Measurements from ENCODE around the gene NUP35. TPM values are rescaled to one million over a fixed set of nuclear protein-coding genes. Genes with fewer than 3 reads are reported as not detected.

Gene NUP35
- total and polyA plus RNA-seq, 2 of the 8 experiments (the other 6 are each of a cell fraction or from before 2014, with no cell fraction given) = 30.7 to 48.7 TPM

- Histone ChIP-seq H3K56ac (replicated peaks; ENCODE audit: insufficient read length, low read depth, low read length) (no peak overlapping the region), H3K4ac (replicated peaks; ENCODE audit: insufficient read length, low read depth, low read length) (no peak overlapping the region), H3K9ac (replicated peaks in 1 of 4; ENCODE audit: extremely low read depth in 1 of 4, low read depth in 3 of 4, low read length in 3 of 4) (no peak overlapping the region), H3K4me2 (ENCODE audit: insufficient read depth in 1 of 2, low read depth in 2 of 2, low read length in 2 of 2) (no peak overlapping the region), H4K91ac (replicated peaks; ENCODE audit: insufficient read length, low read length) (no peak overlapping the region), H3K4me1 (replicated peaks in 1 of 4; ENCODE audit: control insufficient read depth in 3 of 4, insufficient read depth in 4 of 4, low read length in 3 of 4) (peaks cover 0 to 2% (median 0%) of the 10 kb centered on the region in 4 experiments; a peak in 2 of 7 replicates), H2BK120ac (replicated peaks; ENCODE audit: low read depth, low read length) (no peak overlapping the region), H3K23ac (ENCODE audit: insufficient read length) (no peak overlapping the region), H3K27ac (ENCODE audit: low read depth, low read length) (no peak overlapping the region), H3K9me3 (ENCODE audit: insufficient read depth in 2 of 2, low read depth in 1 of 2, low read length in 1 of 2) (no peaks in the 10 kb centered on the region), H3K27me3 (replicated peaks in 1 of 4; ENCODE audit: control insufficient read depth in 3 of 4, extremely low read depth in 1 of 4, insufficient read depth in 3 of 4, low read length in 3 of 4) (no peaks in the 10 kb centered on the region), H3K4me3 (ENCODE audit: extremely low read depth in 1 of 4, insufficient read depth in 2 of 4, low read depth in 3 of 4, low read length in 4 of 4) (no peak overlapping the region), H2AFZ (ENCODE audit: low read length) (no peak overlapping the region), H2AK5ac (ENCODE audit: low read depth, low read length) (no peak overlapping the region), H4K8ac (ENCODE audit: extremely low read depth, insufficient read depth, low read length) (no peak overlapping the region), H2BK20ac (ENCODE audit: low read length) (no peak overlapping the region), H3K79me2 (ENCODE audit: control insufficient read depth in 1 of 2, insufficient read depth in 2 of 2, low read length in 2 of 2) (peaks cover 0 to 38% of the 10 kb centered on the region in 2 experiments; a peak in 2 of 4 replicates), H2BK5ac (ENCODE audit: low read depth, low read length) (no peak overlapping the region; the same call in 1 of the 2 replicates), H4K20me1 (replicated peaks in 1 of 2; ENCODE audit: control insufficient read depth in 1 of 2, insufficient read depth in 2 of 2, low read length in 2 of 2) (peaks cover 0 to 5% of the 10 kb centered on the region in 2 experiments), H4K5ac (ENCODE audit: insufficient read length, low read depth, low read length) (no peak overlapping the region), H3K36me3 (ENCODE audit: control insufficient read depth in 2 of 4, insufficient read depth in 4 of 4, low read length in 3 of 4) (no peaks in the 10 kb centered on the region; a peak in 1 of 8 replicates), H3K18ac (ENCODE audit: extremely low read depth, low read length) (no peak overlapping the region), H3K14ac (ENCODE audit: insufficient read length) (no peak overlapping the region), H3K23me2 (ENCODE audit: low read depth, low read length) (no peaks in the 10 kb centered on the region), H2BK12ac (ENCODE audit: low read depth, low read length) (no peak overlapping the region), H3K79me1 (ENCODE audit: low read depth, low read length) (peaks cover 3% of the 10 kb centered on the region), H2BK15ac (ENCODE audit: low read length) (no peak overlapping the region)
- TF ChIP-seq CTCF (IDR thresholded peaks at IDR 0.05; ENCODE audit: control extremely low read depth in 1 of 3, insufficient read depth in 1 of 3, low read depth in 1 of 3, low read length in 3 of 3) = peak in 2 of 3 experiments; percentile 1 to 24; a peak in 2 of 4 replicates
- TF ChIP-seq EP300 (IDR thresholded peaks at IDR 0.05; ENCODE audit: borderline replicate concordance in 1 of 2, low read depth in 2 of 2, low read length in 2 of 2) = no peak
- DNase-seq (ENCODE audit: low read depth in 1 of 2, low spot score in 2 of 2) (peak; percentile 13 to 55), FAIRE-seq (no peak)
- CTCF ChIA-PET (ENCODE audit: partially characterized antibody) = interaction anchor here (0.6 to 2.2 kb wide), 13 partner anchors 9 to 410 kb away, joined by 3 to 12 read pairs (median 3); no protein-coding TSS in a partner anchor
- POLR2A ChIA-PET (ENCODE audit: partially characterized antibody) = interaction anchor here (0.8 to 2.2 kb wide), 6 partner anchors 9 to 47 kb away, joined by 3 to 10 read pairs (median 4); partner anchors contain the start of gene NUP35
- WGBS, 2 experiments (ENCODE audit: extremely low coverage in 1 of 2, insufficient coverage in 1 of 2, insufficient read length in 1 of 2, insufficient replicate concordance in 2 of 2, low coverage in 1 of 2, low lambda C conversion rate in 2 of 2, missing lambda C conversion rate in 1 of 2) = 94% methylated on average over 6 of the region's 6 CpGs; no CpG with 5 or more reads in 1 of the 2 experiments
Measured at GRCh38 chr2:183172220-183172887, 48.1 kb downstream of the NUP35 start.

Measured in H1 (cell line).